ENCODE measurements around the gene KPNA4. TPM values are rescaled to one million over a fixed set of nuclear protein-coding genes. Genes with fewer than 3 reads are reported as not detected.

Gene KPNA4
- polyA plus RNA-seq, 1 experiment, result 28.4 TPM

DNA sequence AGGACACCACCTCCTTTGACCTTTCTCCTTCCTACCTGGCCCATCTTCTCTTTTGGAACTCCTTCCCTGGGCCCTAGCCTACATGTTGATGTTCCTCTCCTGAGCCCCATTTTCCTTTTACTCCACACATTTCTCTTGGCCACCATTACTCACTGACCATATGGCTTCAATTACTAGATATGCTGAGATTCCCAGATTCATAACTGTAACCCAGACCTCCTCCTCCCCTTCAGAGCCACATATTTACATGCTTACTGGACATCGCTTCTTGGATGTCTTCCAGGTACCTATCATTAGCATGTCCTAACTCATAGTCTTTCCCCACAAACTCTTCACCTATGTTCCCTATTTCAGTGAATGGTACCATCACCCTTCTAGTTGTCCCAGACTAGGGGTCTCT, 91.4 kb downstream of the KPNA4 start:
- Histone ChIP-seq H3K9me3 (ENCODE audit: control insufficient read depth, insufficient read depth, low read length) (peaks cover 13% of the 10 kb centered on the region), H3K27ac (ENCODE audit: low read depth, low read length) (peak overlapping the region; percentile 69), H3K4me3 (ENCODE audit: low read depth, low read length) (no peak overlapping the region), H3K27me3 (ENCODE audit: control insufficient read depth, insufficient read depth, low read length) (no peaks in the 10 kb centered on the region)
- POLR2A ChIA-PET, result interaction anchor here (2.6 kb wide), 1 partner anchor 24 kb away, joined by 14 read pairs; the partner anchor contains the start of gene TRIM59
- TF ChIP-seq, protein P1, sequence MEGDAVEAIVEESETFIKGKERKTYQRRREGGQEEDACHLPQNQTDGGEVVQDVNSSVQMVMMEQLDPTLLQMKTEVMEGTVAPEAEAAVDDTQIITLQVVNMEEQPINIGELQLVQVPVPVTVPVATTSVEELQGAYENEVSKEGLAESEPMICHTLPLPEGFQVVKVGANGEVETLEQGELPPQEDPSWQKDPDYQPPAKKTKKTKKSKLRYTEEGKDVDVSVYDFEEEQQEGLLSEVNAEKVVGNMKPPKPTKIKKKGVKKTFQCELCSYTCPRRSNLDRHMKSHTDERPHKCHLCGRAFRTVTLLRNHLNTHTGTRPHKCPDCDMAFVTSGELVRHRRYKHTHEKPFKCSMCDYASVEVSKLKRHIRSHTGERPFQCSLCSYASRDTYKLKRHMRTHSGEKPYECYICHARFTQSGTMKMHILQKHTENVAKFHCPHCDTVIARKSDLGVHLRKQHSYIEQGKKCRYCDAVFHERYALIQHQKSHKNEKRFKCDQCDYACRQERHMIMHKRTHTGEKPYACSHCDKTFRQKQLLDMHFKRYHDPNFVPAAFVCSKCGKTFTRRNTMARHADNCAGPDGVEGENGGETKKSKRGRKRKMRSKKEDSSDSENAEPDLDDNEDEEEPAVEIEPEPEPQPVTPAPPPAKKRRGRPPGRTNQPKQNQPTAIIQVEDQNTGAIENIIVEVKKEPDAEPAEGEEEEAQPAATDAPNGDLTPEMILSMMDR (IDR thresholded peaks at IDR 0.05; ENCODE audit: low read depth, low read length), result no peak
- peak; percentile 88 for DNase-seq (ENCODE audit: low read depth, low spot score)
- CTCF ChIA-PET, result no interaction called here

DNA sequence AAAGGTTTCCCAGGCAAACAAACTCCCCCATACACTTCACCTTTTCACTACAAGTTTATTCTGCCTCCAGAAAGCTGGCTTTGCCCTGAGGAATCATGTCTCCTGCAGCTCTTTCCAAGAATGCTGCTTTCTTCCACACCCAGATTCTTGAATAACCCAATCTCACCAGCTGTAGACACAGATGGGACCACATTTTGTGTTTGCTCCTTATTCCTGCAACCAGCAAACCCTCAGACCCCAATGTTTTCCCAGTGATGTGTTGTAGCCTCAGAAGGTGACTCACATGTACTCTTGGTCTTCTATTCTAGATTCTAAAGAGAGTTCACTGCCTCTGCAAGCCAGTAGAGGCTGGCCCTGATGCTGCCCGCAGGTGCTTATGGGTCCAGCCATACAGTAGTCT, 92.2 kb downstream of the KPNA4 start:
- TF ChIP-seq, protein P1 (IDR thresholded peaks at IDR 0.05; ENCODE audit: low read depth, low read length), result no peak
- Histone ChIP-seq H3K27ac (ENCODE audit: low read depth, low read length) (peak overlapping the region; percentile 69), H3K4me3 (ENCODE audit: low read depth, low read length) (no peak overlapping the region), H3K9me3 (ENCODE audit: control insufficient read depth, insufficient read depth, low read length) (peaks cover 13% of the 10 kb centered on the region), H3K27me3 (ENCODE audit: control insufficient read depth, insufficient read depth, low read length) (no peaks in the 10 kb centered on the region)
- DNase-seq (ENCODE audit: low read depth, low spot score), result no peak
- CTCF ChIA-PET, result no interaction called here
- POLR2A ChIA-PET, result interaction anchor here (2.6 kb wide), 1 partner anchor 23 kb away, joined by 14 read pairs; the partner anchor contains the start of gene TRIM59

DNA sequence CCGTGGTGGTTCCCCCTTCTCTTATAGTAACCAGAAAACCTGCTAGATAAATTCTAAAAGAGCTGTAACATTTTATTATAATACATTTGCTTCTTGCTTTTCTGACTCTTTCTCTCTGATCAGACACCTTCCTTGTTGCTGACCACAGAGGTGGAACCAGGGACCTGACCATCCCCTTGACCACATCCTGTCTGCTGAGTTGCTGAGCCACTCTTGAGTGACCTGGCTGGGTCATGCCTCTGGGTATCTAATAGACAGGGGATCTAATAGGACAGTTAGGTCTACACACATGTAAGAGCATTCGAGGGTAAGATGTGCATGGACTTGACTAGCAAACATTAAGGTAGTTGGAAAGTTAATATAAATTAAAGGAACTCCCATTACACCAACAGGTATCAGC, 93.0 kb downstream of the KPNA4 start:
- POLR2A ChIA-PET, result no interaction called here

DNA sequence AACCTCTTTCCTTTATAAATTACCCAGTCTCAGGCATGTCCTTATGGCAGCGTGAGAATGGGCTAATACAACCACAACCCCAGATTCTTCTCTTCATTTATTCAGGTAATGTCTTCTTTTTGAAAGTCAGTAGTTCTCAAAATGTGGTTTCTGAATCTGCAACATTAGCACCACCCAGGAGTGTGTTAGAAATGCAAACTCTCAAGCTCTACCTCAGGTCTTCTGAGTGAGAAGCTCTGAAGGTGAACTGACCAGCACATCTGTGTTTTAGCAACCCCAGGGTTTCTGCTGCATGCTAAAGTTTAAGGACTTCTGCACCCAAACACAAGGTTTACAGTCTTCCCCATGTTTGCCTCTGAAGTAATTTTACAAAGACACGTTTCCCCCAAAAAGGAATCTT, 93.5 kb downstream of the KPNA4 start:
- Histone ChIP-seq H3K4me3 (ENCODE audit: low read depth, low read length) (no peak overlapping the region), H3K9me3 (ENCODE audit: control insufficient read depth, insufficient read depth, low read length) (peaks cover 13% of the 10 kb centered on the region), H3K27me3 (ENCODE audit: control insufficient read depth, insufficient read depth, low read length) (no peaks in the 10 kb centered on the region), H3K27ac (ENCODE audit: low read depth, low read length) (no peak overlapping the region)
- ChIA-PET POLR2A (no interaction called here), CTCF (no interaction called here)
- no peak for DNase-seq (ENCODE audit: low read depth, low spot score)
- TF ChIP-seq, protein P1 (IDR thresholded peaks at IDR 0.05; ENCODE audit: low read depth, low read length), result no peak

More for the DNA sequence above, 93.0 kb downstream of the KPNA4 start:
- H3K4me3 ChIP-seq (ENCODE audit: low read depth, low read length), result no peak overlapping the region
- H3K27ac ChIP-seq (ENCODE audit: low read depth, low read length), result no peak overlapping the region
- no peak for DNase-seq (ENCODE audit: low read depth, low spot score)
- H3K9me3 ChIP-seq (ENCODE audit: control insufficient read depth, insufficient read depth, low read length), result peaks cover 13% of the 10 kb centered on the region
- CTCF ChIA-PET, result no interaction called here
- TF ChIP-seq, protein P1 (IDR thresholded peaks at IDR 0.05; ENCODE audit: low read depth, low read length), result no peak
- H3K27me3 ChIP-seq (ENCODE audit: control insufficient read depth, insufficient read depth, low read length), result no peaks in the 10 kb centered on the region

DNA sequence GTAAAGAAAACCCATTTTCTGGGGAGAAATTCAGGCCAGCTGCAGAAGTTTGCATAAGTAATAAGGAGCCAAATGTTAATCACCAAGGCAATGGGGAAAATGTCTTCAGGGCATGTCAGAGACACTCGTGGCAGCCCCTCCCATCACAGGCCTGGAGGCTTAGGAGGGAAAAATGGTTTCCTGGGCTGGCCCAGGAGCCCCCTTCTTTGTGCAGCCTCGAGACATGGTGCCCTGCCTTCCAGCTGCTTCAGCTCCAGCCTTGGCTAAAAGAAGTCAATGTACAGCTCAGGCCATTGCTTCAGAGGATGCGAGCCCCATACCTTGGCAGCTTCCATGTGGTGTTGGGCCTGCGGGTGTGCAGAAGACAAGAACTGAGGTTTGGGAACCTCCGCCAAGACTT, 95.2 kb downstream of the KPNA4 start:
- ChIA-PET POLR2A (no interaction called here), CTCF (no interaction called here)
- no peak overlapping the region for H3K27ac ChIP-seq (ENCODE audit: low read depth, low read length)
- no peak overlapping the region for H3K4me3 ChIP-seq (ENCODE audit: low read depth, low read length)
- no peaks in the 10 kb centered on the region for H3K27me3 ChIP-seq (ENCODE audit: control insufficient read depth, insufficient read depth, low read length)
- TF ChIP-seq, protein P1 (IDR thresholded peaks at IDR 0.05; ENCODE audit: low read depth, low read length), result no peak
- no peak for DNase-seq (ENCODE audit: low read depth, low spot score)
- peaks cover 13% of the 10 kb centered on the region for H3K9me3 ChIP-seq (ENCODE audit: control insufficient read depth, insufficient read depth, low read length)

Measured in AG04450 (cell line).